K562 (cell line): ENCODE data around the gene PDZD8.

Experiments used
- FOSL1 ChIP-seq: fragments of 200-800 bp; sonication (Bioruptor generic); conservative IDR thresholded peaks from 2 replicates; pipeline ENCODE4 v1.6.1; 2016; ENCODE audit warnings: missing genetic modification characterization, missing compliant biosample characterization
- PML ChIP-seq: IDR thresholded peaks from 2 replicates; pipeline ENCODE4 v1.6.1; 2012; ENCODE audit warnings: low read length, inconsistent platforms
- ZBTB8A ChIP-seq: fragments of 450-650 bp; IDR thresholded peaks from 2 replicates; pipeline ENCODE4 v1.6.1; 2018; ENCODE audit warnings: mild to moderate bottlenecking, moderate library complexity; ENCODE audit not compliant: partially characterized antibody
- TF ChIP-seq, protein P1 (sequence below): fragments of 450-650 bp; formaldehyde crosslinking; IDR thresholded peaks from 2 replicates; pipeline ENCODE4 v1.4.0; 2020; ENCODE audit warnings: mild to moderate bottlenecking, mixed read lengths

DNA sequence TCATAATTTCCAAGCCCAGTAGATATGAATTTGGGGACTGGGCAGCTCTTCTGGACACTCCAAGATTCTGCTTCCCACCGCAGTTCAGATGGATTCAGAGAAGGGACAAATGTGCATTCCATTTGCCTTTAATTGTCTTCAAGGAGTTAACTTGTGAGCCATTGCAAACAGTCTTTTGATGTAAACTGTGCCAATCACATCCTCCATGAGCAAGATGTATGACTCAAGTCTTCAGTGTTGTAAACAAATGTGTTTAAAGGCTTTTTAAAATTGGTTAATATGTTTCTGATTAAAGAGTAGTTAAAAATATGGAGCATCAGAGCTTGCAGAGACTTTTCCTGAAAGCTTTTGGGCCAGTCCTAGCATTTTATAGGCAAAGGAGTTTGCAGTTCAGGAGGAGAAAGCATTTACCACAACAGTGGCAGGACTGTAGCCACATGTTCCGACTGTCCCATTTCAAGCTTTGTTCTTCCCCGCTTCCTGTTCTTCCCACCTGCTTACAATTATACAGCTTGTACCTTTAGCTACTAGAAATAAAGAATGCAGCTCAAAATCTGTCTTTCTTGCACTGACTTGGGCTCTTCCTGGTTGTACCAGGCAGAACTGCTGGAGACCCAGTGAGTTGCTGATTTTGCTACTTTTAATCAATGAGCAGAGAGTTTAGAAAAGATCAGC, 128.1 kb downstream of the PDZD8 start:
- TF ChIP-seq PML (no peak), FOSL1 (tag) (no peak), ZBTB8A (no peak)
- TF ChIP-seq, protein P1, sequence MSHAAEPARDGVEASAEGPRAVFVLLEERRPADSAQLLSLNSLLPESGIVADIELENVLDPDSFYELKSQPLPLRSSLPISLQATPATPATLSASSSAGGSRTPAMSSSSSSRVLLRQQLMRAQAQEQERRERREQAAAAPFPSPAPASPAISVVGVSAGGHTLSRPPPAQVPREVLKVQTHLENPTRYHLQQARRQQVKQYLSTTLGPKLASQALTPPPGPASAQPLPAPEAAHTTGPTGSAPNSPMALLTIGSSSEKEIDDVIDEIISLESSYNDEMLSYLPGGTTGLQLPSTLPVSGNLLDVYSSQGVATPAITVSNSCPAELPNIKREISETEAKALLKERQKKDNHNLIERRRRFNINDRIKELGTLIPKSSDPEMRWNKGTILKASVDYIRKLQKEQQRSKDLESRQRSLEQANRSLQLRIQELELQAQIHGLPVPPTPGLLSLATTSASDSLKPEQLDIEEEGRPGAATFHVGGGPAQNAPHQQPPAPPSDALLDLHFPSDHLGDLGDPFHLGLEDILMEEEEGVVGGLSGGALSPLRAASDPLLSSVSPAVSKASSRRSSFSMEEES (CRISPR knock-in tag), result no peak
